NCI-H82 (cell line): ENCODE data around the gene MPZL2.

Experiments used
- DNase-seq: peaks from one replicate; lab custom pipeline; 2025; lab: John Stamatoyannopoulos, UW

The MPZL2 gene

GRCh38 chr11:118219732-118220131 is 44.4 kb downstream of the MPZL2 start:
- DNase-seq = no peak

DNA sequence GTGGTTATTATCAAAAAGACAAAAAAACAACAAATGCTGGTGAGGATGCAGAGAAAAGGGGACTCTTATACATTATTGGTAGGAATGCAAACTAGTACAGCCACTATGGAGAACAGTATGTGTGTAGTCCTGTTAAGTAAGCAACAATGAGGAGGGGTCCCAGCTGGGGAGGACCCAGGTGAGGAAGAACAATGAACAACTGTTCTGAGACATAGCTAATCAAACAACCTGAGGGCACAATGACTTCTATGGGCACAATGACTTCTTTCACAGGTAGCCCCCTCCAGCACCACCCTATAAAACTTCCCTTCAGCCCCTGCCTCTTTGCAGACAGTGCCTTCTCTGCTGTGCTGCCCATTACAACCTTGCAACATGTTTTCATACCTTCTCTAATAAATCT is 44.9 kb downstream of the MPZL2 start:
- DNase-seq = no peak

GRCh38 chr11:118217575-118217974 is 46.5 kb downstream of the MPZL2 start:
- DNase-seq = no peak

- no peak for DNase-seq
Observed at GRCh38 chr11:118216621-118217481, 47.2 kb downstream of the MPZL2 start.

DNA sequence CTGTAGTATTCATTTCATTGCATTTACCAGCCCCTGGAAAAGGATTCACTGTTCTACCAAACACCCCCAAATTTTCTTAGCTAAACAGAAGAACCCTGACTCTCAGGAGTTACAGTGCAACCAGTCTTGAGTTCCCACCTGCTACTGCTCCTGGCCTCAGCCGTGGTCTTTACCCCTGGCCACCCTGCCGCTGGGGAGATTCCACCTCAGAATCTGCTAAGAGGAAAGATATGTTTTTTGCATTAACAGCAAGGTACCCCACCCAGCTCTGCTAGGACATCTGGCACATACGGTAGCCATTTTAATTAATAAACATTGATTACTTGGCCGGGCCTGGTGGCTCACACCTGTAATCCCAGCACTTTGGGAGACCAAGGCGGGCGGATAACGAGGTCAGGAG is 48.3 kb downstream of the MPZL2 start:
- no peak for DNase-seq

DNA sequence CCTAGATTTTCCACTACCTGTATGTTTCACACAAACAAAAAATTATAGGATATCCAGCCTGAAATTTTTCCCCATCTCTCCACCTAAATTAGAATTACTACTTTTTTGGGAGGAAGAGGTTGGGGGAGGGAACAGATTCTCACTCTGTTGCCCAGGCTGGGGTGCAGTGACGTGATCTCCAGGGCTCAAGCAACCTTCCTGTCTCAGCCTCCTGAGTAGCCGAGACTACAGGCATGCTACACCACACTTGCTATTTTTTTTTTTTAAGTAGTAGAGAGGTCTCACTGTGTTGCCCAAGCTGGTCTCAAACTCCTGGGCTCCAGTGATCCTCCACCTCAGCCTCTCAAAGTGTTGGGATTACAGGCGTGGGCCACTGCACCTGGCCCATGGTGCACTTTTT is 48.8 kb downstream of the MPZL2 start:
- no peak for DNase-seq

DNA sequence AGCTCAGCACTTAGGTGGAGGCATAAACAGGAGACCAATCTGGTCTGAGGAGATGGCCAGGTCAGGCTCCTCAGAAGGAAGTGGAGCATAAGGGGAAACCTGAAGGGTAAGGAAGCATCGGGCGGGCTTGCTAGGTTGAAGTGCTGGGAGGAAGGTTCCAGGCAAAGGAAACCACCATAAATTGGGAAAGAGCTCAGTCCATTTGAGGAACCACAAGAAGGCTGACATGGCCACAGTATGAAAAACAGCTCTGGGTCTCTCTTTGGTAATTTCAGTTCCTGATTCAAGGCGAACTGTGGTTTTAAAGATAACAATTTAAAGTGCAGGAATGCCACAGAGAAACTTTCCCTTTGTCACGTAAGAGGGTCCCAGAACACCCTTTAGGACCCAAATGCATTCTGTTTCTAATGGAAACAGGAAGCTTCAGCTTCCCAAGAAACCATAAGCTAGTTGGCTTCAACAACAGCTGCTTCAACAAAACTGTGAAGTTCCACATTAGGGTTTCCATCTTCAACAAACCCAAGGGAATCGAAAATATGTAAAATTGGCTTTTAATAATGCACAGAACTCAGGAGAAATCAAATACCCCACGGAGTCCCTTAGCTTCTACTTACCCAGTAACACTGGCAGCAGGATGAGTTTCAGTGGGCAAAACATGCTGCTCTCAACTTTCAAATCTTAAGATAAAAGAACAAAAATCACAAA is 49.7 kb downstream of the MPZL2 start:
- no peak for DNase-seq

- no peak for DNase-seq
Observed at GRCh38 chr11:118213781-118214180, 50.3 kb downstream of the MPZL2 start.

DNA sequence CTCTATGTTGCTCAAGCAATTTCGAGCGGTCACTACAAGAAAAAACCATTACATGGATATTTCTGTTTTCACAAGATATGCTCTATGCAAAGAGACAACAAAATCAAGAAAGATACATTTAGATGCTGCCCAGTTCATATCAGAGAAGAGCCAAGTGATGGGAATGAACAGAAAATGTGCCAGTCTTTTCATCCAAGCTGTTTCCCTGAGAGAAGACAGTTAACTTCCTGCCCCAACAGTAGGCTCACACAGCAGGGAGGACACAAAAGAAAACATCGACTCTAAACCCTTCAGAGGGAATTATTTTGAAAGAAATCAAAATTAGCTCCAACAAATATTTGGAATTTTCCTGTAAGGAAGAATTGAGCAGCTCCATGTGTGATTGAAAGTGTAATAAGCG is 50.9 kb downstream of the MPZL2 start:
- no peak for DNase-seq

- no peak for DNase-seq
Observed at GRCh38 chr11:118212781-118213191, 51.3 kb downstream of the MPZL2 start.

DNA sequence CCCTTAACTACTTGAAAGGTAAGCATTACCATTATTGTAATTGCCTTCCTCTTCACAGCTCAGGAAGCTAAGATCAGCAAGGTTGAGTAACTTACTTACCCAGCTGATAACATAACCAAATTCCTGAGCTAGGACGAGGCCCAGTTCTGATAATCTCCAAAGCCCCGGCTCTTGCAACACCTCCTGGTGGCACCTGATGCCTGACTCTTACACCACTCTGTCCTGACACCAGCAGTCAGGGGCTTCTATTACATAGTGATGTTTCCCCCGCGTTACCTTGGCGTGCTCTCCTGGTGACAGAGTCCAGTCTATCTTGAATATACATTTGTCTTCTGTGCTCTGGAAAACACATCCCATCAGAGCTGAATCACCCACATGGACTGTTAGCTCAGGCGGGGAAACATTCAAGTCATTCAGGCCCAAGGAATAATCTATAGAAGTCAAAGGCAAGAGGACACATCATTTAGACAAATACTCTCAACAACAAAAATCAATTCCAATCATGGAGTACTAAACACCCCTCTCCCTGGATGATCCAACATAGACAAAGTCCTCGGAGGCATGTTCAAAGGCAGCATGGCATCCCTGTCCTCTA is 51.9 kb downstream of the MPZL2 start:
- DNase-seq = no peak

GRCh38 chr11:118211006-118211405 is 53.1 kb downstream of the MPZL2 start:
- no peak for DNase-seq

- DNase-seq = no peak
Observed at GRCh38 chr11:118210323-118210722, 53.8 kb downstream of the MPZL2 start.

DNA sequence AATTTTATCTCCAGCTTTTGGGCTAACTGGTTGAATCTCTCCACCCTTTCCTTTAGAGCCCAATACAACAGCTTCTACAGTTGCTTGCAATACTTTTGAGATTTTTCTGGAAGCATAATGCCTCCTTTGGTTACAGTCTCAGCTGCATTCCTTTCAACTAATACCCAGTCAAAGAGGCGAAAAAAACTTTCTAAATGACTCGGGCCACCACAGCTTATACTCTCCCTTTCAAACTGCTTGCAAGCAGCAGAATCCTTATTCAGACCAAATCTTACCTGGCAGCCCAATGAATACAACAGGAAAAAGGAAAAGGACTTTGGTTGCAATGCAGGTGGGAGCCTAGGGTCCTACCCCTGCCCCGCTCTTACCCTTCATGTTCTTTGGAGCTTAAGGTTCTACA is 55.1 kb downstream of the MPZL2 start:
- DNase-seq = no peak

- no peak for DNase-seq
Observed at GRCh38 chr11:118207079-118207478, 57.0 kb downstream of the MPZL2 start.

- DNase-seq = no peak
Observed at GRCh38 chr11:118206391-118207031, 57.6 kb downstream of the MPZL2 start.

- DNase-seq = no peak
Observed at GRCh38 chr11:118205606-118206378, 58.3 kb downstream of the MPZL2 start.
